ENCODE data around the gene PAX8.

The PAX8 gene

GRCh38 chr2:113251118-113251517 is 27.6 kb downstream of the PAX8 start:
- H4K20me1 ChIP-seq (ENCODE audit: control insufficient read depth, insufficient read depth, low read depth, low read length): no peaks in the 10 kb centered on the region
- no peak overlapping the region for H3K27ac ChIP-seq (ENCODE audit: low read depth, low read length)
- no peaks in the 10 kb centered on the region for H3F3A ChIP-seq (ENCODE audit: control insufficient read depth, insufficient read depth)
- no peaks in the 10 kb centered on the region for H3K9me3 ChIP-seq (ENCODE audit: control insufficient read depth, insufficient read depth, low read length)
- H3K4me1 ChIP-seq (ENCODE audit: control insufficient read depth, low read length): peaks cover 18% of the 10 kb centered on the region
- H3K4me2 ChIP-seq (ENCODE audit: low read length): no peak overlapping the region
- H3K36me3 ChIP-seq (ENCODE audit: control insufficient read depth, low read length): no peaks in the 10 kb centered on the region
- TF ChIP-seq EZH2phosphoT487 (IDR thresholded peaks at IDR 0.05; ENCODE audit: borderline replicate concordance, low read length): no peak
- no peak for TF ChIP-seq CTCF (IDR thresholded peaks at IDR 0.05; ENCODE audit: low read depth, low read length, poor library complexity, severe bottlenecking)
- no peaks in the 10 kb centered on the region for H3K9me2 ChIP-seq (replicated peaks; ENCODE audit: control insufficient read depth, low read length)
- no peaks in the 10 kb centered on the region for H3K79me2 ChIP-seq (ENCODE audit: control insufficient read depth, low read length)
- peaks cover 3% of the 10 kb centered on the region; the same call in 1 of the 2 replicates for H3K27me3 ChIP-seq (ENCODE audit: control insufficient read depth, low read length)
- H3K4me3 ChIP-seq (ENCODE audit: low read length): no peak overlapping the region

GRCh38 chr2:113248997-113249770 is 29.5 kb downstream of the PAX8 start:
- Histone ChIP-seq H3K4me1 (ENCODE audit: control insufficient read depth, low read length) (peaks cover 18% of the 10 kb centered on the region), H3K9me3 (ENCODE audit: control insufficient read depth, insufficient read depth, low read length) (no peaks in the 10 kb centered on the region), H3F3A (ENCODE audit: control insufficient read depth, insufficient read depth) (no peaks in the 10 kb centered on the region), H4K20me1 (ENCODE audit: control insufficient read depth, insufficient read depth, low read depth, low read length) (no peaks in the 10 kb centered on the region), H3K27ac (ENCODE audit: low read depth, low read length) (no peak overlapping the region), H3K4me3 (ENCODE audit: low read length) (no peak overlapping the region), H3K79me2 (ENCODE audit: control insufficient read depth, low read length) (no peaks in the 10 kb centered on the region), H3K36me3 (ENCODE audit: control insufficient read depth, low read length) (no peaks in the 10 kb centered on the region), H3K9me2 (replicated peaks; ENCODE audit: control insufficient read depth, low read length) (no peaks in the 10 kb centered on the region), H3K27me3 (ENCODE audit: control insufficient read depth, low read length) (no peaks in the 10 kb centered on the region), H3K4me2 (ENCODE audit: low read length) (peak overlapping the region; percentile 10; the same call in 1 of the 2 replicates)
- peak; percentile 99 for TF ChIP-seq CTCF (IDR thresholded peaks at IDR 0.05; ENCODE audit: low read depth, low read length, poor library complexity, severe bottlenecking)
- TF ChIP-seq EZH2phosphoT487 (IDR thresholded peaks at IDR 0.05; ENCODE audit: borderline replicate concordance, low read length): no peak

DNA sequence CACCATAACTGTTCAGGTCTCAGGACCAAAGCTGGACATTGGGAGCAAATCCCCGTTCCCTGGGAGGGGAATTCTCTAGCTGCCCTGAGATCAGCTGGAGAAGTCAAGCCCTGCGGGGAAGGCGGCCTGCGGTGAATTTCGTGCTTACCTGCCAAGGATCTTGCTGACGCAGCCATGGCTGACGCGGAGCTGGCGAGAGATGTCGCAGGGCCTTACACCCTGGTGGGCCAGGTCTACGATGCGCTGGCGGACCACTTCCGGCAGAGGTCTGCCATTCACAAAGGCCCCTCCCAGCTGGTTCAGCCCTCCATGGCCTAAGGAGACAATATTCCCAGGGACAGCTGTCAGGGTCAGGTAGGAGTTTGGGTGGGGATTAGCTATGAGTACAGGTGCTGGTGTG is 32.1 kb downstream of the PAX8 start:
- Histone ChIP-seq H3K4me3 (ENCODE audit: low read length) (no peak overlapping the region), H3K27ac (ENCODE audit: low read depth, low read length) (no peak overlapping the region), H3K4me2 (ENCODE audit: low read length) (no peak overlapping the region), H3K9me2 (replicated peaks; ENCODE audit: control insufficient read depth, low read length) (no peaks in the 10 kb centered on the region), H3K36me3 (ENCODE audit: control insufficient read depth, low read length) (no peaks in the 10 kb centered on the region), H3K79me2 (ENCODE audit: control insufficient read depth, low read length) (no peaks in the 10 kb centered on the region), H3K27me3 (ENCODE audit: control insufficient read depth, low read length) (no peaks in the 10 kb centered on the region), H3F3A (ENCODE audit: control insufficient read depth, insufficient read depth) (no peaks in the 10 kb centered on the region), H3K4me1 (ENCODE audit: control insufficient read depth, low read length) (peaks cover 15% of the 10 kb centered on the region), H3K9me3 (ENCODE audit: control insufficient read depth, insufficient read depth, low read length) (no peaks in the 10 kb centered on the region), H4K20me1 (ENCODE audit: control insufficient read depth, insufficient read depth, low read depth, low read length) (no peaks in the 10 kb centered on the region)
- TF ChIP-seq CTCF (IDR thresholded peaks at IDR 0.05; ENCODE audit: low read depth, low read length, poor library complexity, severe bottlenecking) (no peak), EZH2phosphoT487 (IDR thresholded peaks at IDR 0.05; ENCODE audit: borderline replicate concordance, low read length) (no peak)
